ENCODE data around the gene ECI1.
"Not testable (repeated sequence)": the region's sequence is repeated elsewhere in the genome, so short reads cannot be mapped to it uniquely, and the experiment has no call there.

ECI1 gene

GRCh38 chr16:2278956-2279800 lies 27.8 kb upstream of the ECI1 start:
- no peak for DNase-seq (ENCODE audit: low read depth)

- no peak for DNase-seq (ENCODE audit: low read depth)
Measured at GRCh38 chr16:2278272-2278608, 26.9 kb upstream of the ECI1 start.

GRCh38 chr16:2277466-2278271 lies 26.3 kb upstream of the ECI1 start:
- no peak for DNase-seq (ENCODE audit: low read depth)

- DNase-seq (ENCODE audit: low read depth) = no peak
Measured at GRCh38 chr16:2276368-2277195, 25.2 kb upstream of the ECI1 start.

GRCh38 chr16:2275476-2276367 lies 24.3 kb upstream of the ECI1 start:
- no peak for DNase-seq (ENCODE audit: low read depth)

- DNase-seq (ENCODE audit: low read depth) = no peak
Measured at GRCh38 chr16:2273931-2274330, 22.5 kb upstream of the ECI1 start.

- DNase-seq (ENCODE audit: low read depth) = no peak
Measured at GRCh38 chr16:2273484-2273883, 22.1 kb upstream of the ECI1 start.

GRCh38 chr16:2271848-2272461 lies 20.6 kb upstream of the ECI1 start:
- no peak for DNase-seq (ENCODE audit: low read depth)

GRCh38 chr16:2270588-2271470 lies 19.4 kb upstream of the ECI1 start:
- DNase-seq (ENCODE audit: low read depth) = no peak

GRCh38 chr16:2270070-2270462 lies 18.7 kb upstream of the ECI1 start:
- DNase-seq (ENCODE audit: low read depth) = no peak

- peak; percentile 94 for DNase-seq (ENCODE audit: low read depth)
Measured at GRCh38 chr16:2267913-2268666, 16.7 kb upstream of the ECI1 start, which contains the start of gene RNPS1. RNPS1 (minus strand) TSS chr16:2268126; CDS start chr16:2264643, 3,483 bp downstream.

- DNase-seq (ENCODE audit: low read depth) = peak; percentile 9
Measured at GRCh38 chr16:2267505-2267912, 16.1 kb upstream of the ECI1 start.

GRCh38 chr16:2266887-2267286 lies 15.5 kb upstream of the ECI1 start:
- DNase-seq (ENCODE audit: low read depth) = peak; percentile 12

- DNase-seq (ENCODE audit: low read depth) = not testable (repeated sequence)
Measured at GRCh38 chr16:2263026-2263425, 11.6 kb upstream of the ECI1 start.

GRCh38 chr16:2260250-2260649 lies 8.9 kb upstream of the ECI1 start:
- no peak for DNase-seq (ENCODE audit: low read depth)

- not testable (repeated sequence) for DNase-seq (ENCODE audit: low read depth)
Measured at GRCh38 chr16:2258530-2258929, 7.1 kb upstream of the ECI1 start.

GRCh38 chr16:2257726-2258125 lies 6.3 kb upstream of the ECI1 start:
- no peak for DNase-seq (ENCODE audit: low read depth)

GRCh38 chr16:2256531-2257140 lies 5.2 kb upstream of the ECI1 start:
- no peak for DNase-seq (ENCODE audit: low read depth)

GRCh38 chr16:2253293-2253692 lies 1.9 kb upstream of the ECI1 start:
- no peak for DNase-seq (ENCODE audit: low read depth)
